HepG2 (cell line): Measurements from ENCODE around the gene IST1. TPM values are rescaled to one million over a fixed set of nuclear protein-coding genes. Genes with fewer than 3 reads are reported as not detected.

ENCODE experiments used
- BORCS8-MEF2B ChIP-seq: sonication (generic); formaldehyde crosslinking; IDR thresholded peaks from 2 replicates; pipeline ENCODE4 v1.8.0; 2022; ENCODE audit warnings: mild to moderate bottlenecking, missing genetic modification reagents
- GTF2F1 ChIP-seq: fragments of 150-350 bp; IDR thresholded peaks from 2 replicates; pipeline ENCODE4 v1.6.1; 2014; ENCODE audit warnings: low read length
- HOXA3 ChIP-seq: sonication (generic); formaldehyde crosslinking; IDR thresholded peaks from 2 replicates; pipeline ENCODE4 v1.5.0; 2020; ENCODE audit warnings: missing genetic modification reagents
- RBM22 ChIP-seq: fragments of 200-400 bp; formaldehyde crosslinking; optimal IDR thresholded peaks from 2 replicates; pipeline ENCODE3; 2017; ENCODE audit warnings: mild to moderate bottlenecking, low read length, moderate library complexity
- ZBTB1 ChIP-seq: sonication (generic); formaldehyde crosslinking; IDR thresholded peaks from 2 replicates; pipeline ENCODE4 v1.4.0; 2020; ENCODE audit warnings: missing genetic modification reagents, borderline replicate concordance
- ZNF343 ChIP-seq: sonication (generic); formaldehyde crosslinking; IDR thresholded peaks from 2 replicates; pipeline ENCODE4 v1.4.0; 2020; ENCODE audit warnings: mild to moderate bottlenecking, missing genetic modification reagents
- polyA plus RNA-seq, 8 experiments: library from polyadenylated mRNA; depleted of rRNA in 3 of 8; stranded (reverse) in 7 of 8; unstranded in 1 of 8; fragments of >200 nt; fragmentation: Illumina TruSeq in 4 of 8; extraction: Trizol in 4 of 8; gene quantifications; 2 replicates each; pipeline versions ENCODE4 v1.2.1 to v1.2.3, GENCODE V29; 2011 to 2016; ENCODE audit warnings: low read depth in 4 of 8, missing spikeins in 1 of 8, mixed read lengths in 1 of 8; ENCODE audit not compliant: insufficient read depth in 1 of 8
- total RNA-seq, 5 experiments: library from RNA; depleted of rRNA; stranded (reverse); fragments of >200 nt; fragmentation: Illumina TruSeq; extraction: Trizol; gene quantifications; 2 replicates each; pipeline ENCODE4 v1.2.3, GENCODE V29; 2016; ENCODE audit warnings: low read depth in 1 of 5
- TF ChIP-seq, protein P1 (sequence below): sonication (generic); formaldehyde crosslinking; IDR thresholded peaks from 2 replicates; pipeline ENCODE4 v1.5.0; 2020; ENCODE audit warnings: missing genetic modification reagents
- TF ChIP-seq, protein P2 (sequence below): sonication (generic); formaldehyde crosslinking; IDR thresholded peaks from 2 replicates; pipeline ENCODE4 v1.4.0; 2020; ENCODE audit warnings: missing genetic modification reagents, borderline replicate concordance
- TF ChIP-seq, protein P3 (sequence below): sonication (generic); formaldehyde crosslinking; IDR thresholded peaks from 2 replicates; pipeline ENCODE4 v1.8.0; 2022; ENCODE audit warnings: mild to moderate bottlenecking, missing genetic modification reagents, moderate library complexity
- TF ChIP-seq, protein P4 (sequence below): sonication (generic); formaldehyde crosslinking; IDR thresholded peaks from 2 replicates; pipeline ENCODE4 v1.4.0; 2020; ENCODE audit warnings: missing genetic modification reagents

The IST1 gene
- total and polyA plus RNA-seq, 2 of the 13 experiments (the other 11 are each of a cell fraction or from before 2014, with no cell fraction given), result 346 to 415 TPM

DNA sequence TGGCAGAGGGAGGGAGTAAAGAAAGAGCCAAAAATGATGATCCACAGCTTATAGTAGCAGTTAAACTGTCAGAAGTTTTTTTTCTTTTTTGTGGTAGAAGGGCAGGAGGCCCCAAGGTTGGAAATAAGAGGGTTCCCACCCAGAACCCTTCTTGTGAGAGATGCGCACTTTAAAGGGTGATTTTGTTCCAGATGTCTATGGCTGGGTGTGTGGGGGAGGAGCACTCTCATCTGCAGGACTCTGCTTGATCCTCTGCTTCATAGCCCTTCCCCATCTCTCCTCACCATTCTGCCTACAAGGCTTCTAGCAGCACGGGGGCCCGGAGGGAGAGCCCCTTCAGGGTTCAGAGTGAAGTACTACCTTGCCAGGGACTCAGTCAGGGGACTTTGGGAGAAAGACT, 43.2 kb upstream of the IST1 start (continued):
- TF ChIP-seq HOXA3 (no peak), ZBTB1 (CRISPR knock-in tag) (no peak), ZNF343 (no peak), BORCS8-MEF2B (no peak), RBM22 (no peak), GTF2F1 (no peak)
- TF ChIP-seq, protein P1, sequence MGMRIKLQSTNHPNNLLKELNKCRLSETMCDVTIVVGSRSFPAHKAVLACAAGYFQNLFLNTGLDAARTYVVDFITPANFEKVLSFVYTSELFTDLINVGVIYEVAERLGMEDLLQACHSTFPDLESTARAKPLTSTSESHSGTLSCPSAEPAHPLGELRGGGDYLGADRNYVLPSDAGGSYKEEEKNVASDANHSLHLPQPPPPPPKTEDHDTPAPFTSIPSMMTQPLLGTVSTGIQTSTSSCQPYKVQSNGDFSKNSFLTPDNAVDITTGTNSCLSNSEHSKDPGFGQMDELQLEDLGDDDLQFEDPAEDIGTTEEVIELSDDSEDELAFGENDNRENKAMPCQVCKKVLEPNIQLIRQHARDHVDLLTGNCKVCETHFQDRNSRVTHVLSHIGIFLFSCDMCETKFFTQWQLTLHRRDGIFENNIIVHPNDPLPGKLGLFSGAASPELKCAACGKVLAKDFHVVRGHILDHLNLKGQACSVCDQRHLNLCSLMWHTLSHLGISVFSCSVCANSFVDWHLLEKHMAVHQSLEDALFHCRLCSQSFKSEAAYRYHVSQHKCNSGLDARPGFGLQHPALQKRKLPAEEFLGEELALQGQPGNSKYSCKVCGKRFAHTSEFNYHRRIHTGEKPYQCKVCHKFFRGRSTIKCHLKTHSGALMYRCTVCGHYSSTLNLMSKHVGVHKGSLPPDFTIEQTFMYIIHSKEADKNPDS (CRISPR knock-in tag), result no peak
- TF ChIP-seq, protein P2, sequence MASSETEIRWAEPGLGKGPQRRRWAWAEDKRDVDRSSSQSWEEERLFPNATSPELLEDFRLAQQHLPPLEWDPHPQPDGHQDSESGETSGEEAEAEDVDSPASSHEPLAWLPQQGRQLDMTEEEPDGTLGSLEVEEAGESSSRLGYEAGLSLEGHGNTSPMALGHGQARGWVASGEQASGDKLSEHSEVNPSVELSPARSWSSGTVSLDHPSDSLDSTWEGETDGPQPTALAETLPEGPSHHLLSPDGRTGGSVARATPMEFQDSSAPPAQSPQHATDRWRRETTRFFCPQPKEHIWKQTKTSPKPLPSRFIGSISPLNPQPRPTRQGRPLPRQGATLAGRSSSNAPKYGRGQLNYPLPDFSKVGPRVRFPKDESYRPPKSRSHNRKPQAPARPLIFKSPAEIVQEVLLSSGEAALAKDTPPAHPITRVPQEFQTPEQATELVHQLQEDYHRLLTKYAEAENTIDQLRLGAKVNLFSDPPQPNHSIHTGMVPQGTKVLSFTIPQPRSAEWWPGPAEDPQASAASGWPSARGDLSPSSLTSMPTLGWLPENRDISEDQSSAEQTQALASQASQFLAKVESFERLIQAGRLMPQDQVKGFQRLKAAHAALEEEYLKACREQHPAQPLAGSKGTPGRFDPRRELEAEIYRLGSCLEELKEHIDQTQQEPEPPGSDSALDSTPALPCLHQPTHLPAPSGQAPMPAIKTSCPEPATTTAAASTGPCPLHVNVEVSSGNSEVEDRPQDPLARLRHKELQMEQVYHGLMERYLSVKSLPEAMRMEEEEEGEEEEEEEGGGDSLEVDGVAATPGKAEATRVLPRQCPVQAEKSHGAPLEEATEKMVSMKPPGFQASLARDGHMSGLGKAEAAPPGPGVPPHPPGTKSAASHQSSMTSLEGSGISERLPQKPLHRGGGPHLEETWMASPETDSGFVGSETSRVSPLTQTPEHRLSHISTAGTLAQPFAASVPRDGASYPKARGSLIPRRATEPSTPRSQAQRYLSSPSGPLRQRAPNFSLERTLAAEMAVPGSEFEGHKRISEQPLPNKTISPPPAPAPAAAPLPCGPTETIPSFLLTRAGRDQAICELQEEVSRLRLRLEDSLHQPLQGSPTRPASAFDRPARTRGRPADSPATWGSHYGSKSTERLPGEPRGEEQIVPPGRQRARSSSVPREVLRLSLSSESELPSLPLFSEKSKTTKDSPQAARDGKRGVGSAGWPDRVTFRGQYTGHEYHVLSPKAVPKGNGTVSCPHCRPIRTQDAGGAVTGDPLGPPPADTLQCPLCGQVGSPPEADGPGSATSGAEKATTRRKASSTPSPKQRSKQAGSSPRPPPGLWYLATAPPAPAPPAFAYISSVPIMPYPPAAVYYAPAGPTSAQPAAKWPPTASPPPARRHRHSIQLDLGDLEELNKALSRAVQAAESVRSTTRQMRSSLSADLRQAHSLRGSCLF (CRISPR knock-in tag), result no peak
- TF ChIP-seq, protein P3, sequence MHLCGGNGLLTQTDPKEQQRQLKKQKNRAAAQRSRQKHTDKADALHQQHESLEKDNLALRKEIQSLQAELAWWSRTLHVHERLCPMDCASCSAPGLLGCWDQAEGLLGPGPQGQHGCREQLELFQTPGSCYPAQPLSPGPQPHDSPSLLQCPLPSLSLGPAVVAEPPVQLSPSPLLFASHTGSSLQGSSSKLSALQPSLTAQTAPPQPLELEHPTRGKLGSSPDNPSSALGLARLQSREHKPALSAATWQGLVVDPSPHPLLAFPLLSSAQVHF, result no peak
- TF ChIP-seq, protein P4, sequence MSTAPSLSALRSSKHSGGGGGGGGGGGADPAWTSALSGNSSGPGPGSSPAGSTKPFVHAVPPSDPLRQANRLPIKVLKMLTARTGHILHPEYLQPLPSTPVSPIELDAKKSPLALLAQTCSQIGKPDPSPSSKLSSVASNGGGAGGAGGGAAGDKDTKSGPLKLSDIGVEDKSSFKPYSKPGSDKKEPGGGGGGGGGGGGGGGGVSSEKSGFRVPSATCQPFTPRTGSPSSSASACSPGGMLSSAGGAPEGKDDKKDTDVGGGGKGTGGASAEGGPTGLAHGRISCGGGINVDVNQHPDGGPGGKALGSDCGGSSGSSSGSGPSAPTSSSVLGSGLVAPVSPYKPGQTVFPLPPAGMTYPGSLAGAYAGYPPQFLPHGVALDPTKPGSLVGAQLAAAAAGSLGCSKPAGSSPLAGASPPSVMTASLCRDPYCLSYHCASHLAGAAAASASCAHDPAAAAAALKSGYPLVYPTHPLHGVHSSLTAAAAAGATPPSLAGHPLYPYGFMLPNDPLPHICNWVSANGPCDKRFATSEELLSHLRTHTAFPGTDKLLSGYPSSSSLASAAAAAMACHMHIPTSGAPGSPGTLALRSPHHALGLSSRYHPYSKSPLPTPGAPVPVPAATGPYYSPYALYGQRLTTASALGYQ, result no peak
